AG09319 (cell line): ENCODE results near the gene G0S2.

Experiments
- DNase-seq: peaks from one replicate; pipeline ENCODE4 v3.0.0-alpha.2; 2010; ENCODE audit warnings: low read depth; ENCODE audit errors: extremely low read depth
- CTCF ChIP-seq: IDR thresholded peaks from 2 replicates; pipeline ENCODE4 v1.5.1; 2011; ENCODE audit warnings: low read depth, mild to moderate bottlenecking, inconsistent platforms, low read length, moderate library complexity

G0S2 gene

GRCh38 chr1:209667708-209668107, 7.5 kb upstream of the G0S2 start:
- DNase-seq: no peak
- no peak for TF ChIP-seq CTCF

- no peak for TF ChIP-seq CTCF
- DNase-seq: no peak
Measured at GRCh38 chr1:209670441-209671082, 4.7 kb upstream of the G0S2 start.

- TF ChIP-seq CTCF: no peak
- no peak for DNase-seq
Measured at GRCh38 chr1:209672705-209673630, 2.2 kb upstream of the G0S2 start.

- TF ChIP-seq CTCF: no peak
Measured at GRCh38 chr1:209673631-209674417, 1.4 kb upstream of the G0S2 start.

GRCh38 chr1:209675565-209676154, 448 bp downstream of the G0S2 start:
- no peak for DNase-seq
- TF ChIP-seq CTCF: no peak

More at GRCh38 chr1:209673631-209674417, 1.4 kb upstream of the G0S2 start:
- DNase-seq: peak; percentile 46

GRCh38 chr1:209678981-209679539, 3.8 kb downstream of the G0S2 start:
- DNase-seq: no peak
- TF ChIP-seq CTCF: no peak
